Jurkat, Clone E6-1 (cell line): Measurements from ENCODE around the gene UFSP1.
"Not testable (repeated sequence)": the region's sequence is repeated elsewhere in the genome, so short reads cannot be mapped to it uniquely, and the experiment has no call there.

Experiments used
- DNase-seq: peaks from one replicate; pipeline ENCODE4 v3.0.0-alpha.2; 2011; ENCODE audit warnings: low read depth, low spot score
- H3K4me3 ChIP-seq: 2 replicates; pipeline ENCODE4 v1.5.1; 2011; ENCODE audit warnings: mild to moderate bottlenecking, low read length, control low read depth, moderate library complexity

Gene UFSP1

DNA sequence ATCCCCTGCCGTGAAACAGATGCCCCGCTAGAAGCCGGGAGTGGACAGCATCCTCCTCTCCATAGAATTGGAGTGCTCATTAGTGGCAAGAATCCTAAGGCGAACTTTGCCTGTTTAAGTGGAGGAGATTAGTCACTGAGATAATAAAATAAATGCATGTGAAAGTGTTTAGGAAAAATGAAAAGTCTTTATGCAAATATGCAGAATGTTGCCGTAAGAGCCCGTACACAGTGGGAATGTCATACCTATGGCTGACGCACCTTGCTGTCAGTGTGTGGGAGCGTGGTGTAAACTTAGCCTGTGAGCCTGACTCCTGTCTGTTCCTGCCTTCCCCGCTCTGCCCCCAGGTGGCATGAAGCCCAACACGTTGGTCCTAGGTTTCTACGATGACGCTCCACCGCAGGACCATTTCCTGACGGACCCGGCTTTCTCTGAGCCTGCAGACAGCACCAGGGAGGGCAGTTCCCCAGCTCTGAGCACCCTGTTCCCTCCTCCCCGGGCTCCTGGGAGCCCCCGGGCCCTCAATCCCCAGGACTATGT, 24.1 kb downstream of the UFSP1 start:
- DNase-seq = no peak

DNA sequence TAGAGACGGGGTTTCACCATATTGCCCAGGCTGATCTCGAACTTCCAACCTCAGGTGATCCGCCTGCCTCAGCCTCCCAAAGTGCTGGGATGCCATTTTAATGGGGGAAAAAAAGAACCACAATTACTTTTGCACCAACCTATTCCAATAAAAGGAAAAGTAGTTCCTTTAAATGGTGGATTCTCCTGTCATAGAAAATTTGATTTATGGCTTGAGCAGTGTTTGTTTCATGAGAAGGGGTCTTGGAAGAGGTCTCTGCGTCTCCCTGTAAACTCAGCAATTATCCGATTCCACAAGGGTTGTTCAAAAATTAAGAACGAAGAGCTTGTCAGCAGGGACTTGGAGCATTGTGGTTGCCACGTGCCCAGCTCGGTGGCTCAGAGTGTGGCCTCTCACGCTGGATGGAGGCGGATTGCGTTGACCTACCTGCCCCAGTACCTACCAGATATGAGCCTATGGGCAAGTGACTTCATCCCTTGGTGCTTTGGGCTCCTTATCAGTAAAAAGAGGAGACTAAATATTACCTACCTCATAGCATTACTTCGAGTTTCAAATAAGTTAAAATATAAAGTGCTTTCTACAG, 25.2 kb downstream of the UFSP1 start:
- no peak for DNase-seq
- H3K4me3 ChIP-seq = no peak overlapping the region

More for the DNA sequence above, 24.1 kb downstream of the UFSP1 start:
- H3K4me3 ChIP-seq = no peak overlapping the region

DNA sequence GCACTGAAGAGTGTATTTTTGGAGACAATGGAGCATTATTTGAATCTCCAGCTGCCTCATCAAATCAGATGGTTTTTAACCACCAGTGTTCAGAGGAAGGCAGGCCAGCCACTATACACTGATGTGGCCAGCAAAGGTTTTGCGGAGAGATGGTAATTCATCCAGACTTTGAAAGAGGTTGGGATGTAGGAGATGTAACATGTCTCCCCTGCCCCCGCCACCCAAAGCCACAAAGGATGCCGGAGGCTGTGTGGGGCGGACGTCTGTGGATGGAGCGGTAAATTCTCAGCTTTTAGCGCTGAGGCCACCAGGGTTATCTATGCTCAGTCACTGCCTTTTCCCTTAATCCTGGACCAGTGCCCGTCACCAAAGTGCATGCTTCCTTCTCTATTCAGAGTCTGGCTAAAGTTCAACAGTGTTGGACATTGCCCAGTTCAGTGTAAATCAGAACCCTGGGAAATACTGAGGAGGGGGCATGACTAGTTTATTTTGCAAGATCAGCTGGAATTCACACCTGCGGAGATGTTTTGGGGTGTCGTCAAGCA, 26.0 kb downstream of the UFSP1 start:
- H3K4me3 ChIP-seq = no peak overlapping the region
- no peak for DNase-seq

DNA sequence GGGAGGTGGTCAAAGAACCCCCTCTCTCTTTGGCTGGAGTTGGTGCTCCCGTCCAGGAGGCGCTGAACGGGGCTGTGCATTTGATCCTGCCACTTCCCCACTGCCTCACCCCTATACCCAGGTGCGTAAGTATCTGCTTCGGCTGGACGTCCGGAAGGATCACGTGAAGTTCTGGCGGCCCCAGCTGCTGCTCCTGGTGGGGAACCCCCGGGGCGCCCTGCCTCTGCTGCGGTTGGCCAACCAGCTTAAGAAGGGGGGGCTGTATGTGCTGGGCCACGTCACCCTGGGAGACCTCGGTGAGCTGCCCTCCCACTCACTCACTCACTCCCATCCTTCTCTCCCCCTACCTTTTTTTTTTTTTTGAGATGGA, 27.9 kb downstream of the UFSP1 start:
- H3K4me3 ChIP-seq = no peak overlapping the region
- DNase-seq = no peak

DNA sequence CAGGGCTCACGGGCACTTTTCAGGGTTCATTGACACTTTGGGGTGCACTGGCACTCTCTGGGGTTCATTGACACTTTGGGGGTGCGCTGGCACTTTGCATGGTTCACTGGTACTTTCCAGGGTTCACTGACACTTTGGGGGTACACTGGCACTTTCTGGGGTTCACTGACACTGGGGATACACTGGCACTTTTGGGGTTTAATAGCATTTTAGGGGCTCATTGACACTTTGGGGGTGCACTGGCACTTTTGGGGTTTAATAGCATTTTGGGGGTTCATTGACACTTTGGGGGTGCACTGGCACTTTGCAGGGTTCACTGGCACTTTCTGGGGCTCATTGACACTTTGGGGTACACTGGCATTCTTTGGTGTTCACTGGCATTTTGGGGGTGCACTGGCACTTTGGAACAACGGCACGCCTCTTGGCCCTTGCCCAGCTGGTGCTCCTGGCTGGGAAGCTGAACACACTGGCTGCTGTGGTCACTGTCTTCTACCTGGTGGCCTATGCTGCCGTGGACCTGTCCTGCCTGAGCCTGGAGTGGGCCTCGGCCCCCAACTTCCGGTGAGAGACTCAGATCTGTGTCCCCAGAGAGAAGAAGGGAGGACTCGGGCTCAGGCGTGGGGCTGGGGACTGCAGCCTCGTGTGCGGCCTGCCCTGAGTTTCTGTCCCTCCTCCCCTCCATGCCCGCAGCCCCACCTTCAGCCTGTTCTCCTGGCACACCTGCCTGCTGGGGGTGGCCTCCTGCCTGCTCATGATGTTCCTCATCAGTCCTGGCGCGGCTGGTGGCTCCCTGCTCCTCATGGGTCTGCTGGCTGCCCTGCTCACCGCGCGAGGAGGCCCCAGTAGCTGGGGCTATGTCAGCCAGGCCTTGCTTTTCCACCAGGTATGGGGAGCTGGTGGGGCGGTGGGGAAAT, 28.6 kb downstream of the UFSP1 start:
- DNase-seq = no peak

DNA sequence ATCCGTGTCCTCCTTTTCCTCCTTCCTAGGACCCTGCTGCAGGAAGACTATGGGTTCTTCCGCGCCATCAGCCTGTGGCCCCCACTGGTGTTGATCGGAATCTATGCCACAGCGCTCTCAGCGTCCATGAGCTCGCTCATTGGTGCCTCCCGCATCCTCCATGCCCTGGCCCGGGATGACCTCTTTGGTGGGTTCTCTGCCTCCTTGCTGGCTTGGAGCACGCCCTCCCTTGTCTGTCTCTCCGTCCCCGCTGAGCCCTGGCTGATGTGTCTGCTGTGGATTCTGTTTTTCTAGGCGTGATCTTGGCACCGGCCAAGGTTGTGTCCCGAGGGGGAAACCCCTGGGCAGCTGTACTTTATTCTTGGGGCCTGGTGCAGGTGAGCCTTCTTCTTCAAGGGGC, 29.7 kb downstream of the UFSP1 start:
- no peak for DNase-seq

More for the DNA sequence above, 28.6 kb downstream of the UFSP1 start:
- no peak overlapping the region for H3K4me3 ChIP-seq

DNA sequence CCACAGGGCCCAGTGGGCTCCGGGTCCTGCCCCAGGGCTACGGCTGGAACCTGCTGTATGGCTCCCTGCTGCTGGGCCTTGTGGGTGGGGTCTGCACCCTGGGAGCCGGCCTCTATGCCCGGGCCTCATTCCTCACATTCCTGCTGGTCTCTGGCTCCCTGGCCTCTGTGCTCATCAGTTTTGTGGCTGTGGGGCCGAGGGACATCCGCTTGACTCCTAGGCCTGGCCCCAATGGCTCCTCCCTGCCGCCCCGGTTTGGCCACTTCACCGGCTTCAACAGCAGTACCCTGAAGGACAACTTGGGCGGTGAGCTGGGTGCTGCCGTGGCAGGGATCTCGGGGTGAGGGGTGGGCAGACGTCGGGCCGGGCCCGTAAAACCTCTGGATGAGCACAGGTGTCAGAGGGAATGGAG, 32.6 kb downstream of the UFSP1 start:
- no peak overlapping the region for H3K4me3 ChIP-seq
- no peak for DNase-seq

More for the DNA sequence above, 29.7 kb downstream of the UFSP1 start:
- no peak overlapping the region for H3K4me3 ChIP-seq

DNA sequence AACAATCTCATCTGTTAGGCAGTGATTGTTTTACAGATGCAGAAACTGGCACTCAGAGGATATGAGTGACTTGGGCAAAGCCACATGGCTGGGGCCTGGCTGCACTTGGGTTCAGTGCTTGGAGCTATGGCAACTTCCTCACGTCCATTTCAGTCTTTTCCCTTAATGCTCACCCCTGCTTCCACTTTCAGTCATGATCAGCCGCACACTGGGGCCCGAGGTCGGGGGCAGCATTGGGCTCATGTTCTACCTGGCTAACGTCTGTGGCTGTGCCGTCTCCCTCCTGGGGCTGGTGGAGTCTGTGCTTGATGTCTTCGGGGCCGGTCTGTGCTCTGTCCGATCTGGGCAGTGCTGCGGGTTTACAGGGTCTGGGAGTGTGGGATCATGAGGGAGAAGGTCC, 34.0 kb downstream of the UFSP1 start:
- DNase-seq = no peak
- no peak overlapping the region for H3K4me3 ChIP-seq

DNA sequence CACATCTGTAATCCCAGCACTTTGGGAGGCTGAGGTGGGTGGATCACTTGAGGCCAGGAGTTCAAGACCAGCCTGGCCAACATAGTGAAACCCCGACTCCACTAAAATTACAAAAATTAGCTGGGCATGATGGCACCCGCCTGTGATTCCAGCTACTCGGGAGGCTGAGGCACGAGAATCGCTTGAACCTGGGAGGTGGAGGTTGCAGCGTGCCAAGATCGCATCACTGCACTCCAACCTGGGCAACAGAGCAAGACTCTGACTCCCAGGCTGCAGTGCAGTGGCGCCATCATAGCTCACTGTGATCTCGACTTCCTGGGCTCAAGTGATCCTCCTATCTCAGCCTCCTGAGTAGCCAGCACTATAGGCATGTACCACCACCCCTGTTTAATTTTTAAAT, 34.6 kb downstream of the UFSP1 start:
- not testable (repeated sequence) for DNase-seq, H3K4me3 ChIP-seq

- no peak overlapping the region for H3K4me3 ChIP-seq
- DNase-seq = no peak
These were observed 35.2 kb downstream of the UFSP1 start for GRCh38 chr7:100854146-100854895.

DNA sequence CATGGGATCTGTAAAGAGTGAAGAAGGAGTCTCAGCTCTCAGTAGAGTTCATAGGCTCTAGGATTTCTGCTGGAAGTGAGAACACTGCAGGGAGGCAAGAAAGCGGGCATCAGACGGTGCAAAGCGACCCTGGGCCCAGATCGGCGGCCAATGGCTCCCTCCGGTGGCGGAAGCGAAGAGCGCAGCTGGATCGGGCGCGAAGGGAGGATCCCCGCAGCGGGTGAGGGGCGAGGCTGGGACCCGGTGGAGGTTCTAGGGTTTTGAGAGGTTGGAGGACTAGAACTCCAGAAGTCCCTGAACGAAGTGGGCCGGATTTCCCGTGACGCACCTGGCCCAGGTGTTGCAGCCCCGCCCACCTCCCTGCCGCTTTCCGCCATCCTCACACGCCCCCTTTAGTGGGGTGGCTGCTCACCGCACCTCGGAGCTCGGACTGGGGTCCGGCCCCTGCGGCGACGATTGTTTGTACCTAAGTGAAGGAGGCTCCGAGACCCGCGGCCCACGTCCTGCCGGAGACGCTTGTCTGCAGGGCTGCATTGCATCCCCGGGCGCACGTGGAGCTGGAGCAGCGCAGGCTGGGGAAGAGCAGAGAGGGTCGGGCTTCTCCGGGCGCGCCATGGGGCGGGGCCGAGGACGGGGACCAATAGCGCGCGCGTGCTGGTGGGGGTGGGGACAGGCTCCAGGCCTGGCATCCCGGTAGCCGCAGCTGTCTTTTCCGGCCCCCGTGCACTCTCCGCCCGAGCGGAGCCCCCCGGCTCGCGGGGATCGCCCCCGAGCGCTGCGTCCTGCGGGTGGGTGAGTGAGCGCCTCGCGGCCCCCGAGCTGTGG, 37.3 kb downstream of the UFSP1 start, which contains the start of gene SLC12A9:
Gene SLC12A9, plus strand, starts transcription at position 666 of the 825 bp plus-strand sequence. CDS start 1,485 bp downstream, outside the sequence.
- H3K4me3 ChIP-seq = peak within 1 kb of the TSS; percentile 63
- peak; percentile 78 for DNase-seq

DNA sequence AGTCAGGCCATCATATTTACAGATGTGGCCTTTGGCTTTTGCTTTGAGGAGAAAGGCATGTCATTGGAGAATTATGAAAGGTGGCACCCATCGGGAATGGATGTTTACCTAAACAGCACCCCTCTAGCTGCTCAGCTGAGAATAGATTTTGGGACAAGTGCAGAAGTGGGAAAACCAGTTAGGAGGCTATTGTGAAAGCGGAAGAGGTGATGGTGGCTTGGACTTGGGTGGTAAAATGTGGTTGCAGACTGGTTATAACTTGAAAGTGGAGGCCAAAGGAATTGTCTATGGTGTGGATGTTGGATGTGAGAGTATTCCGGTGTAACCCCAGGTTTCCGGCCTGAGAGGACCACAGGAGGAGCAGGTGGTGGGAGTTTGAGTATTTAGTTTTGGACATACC, 42.2 kb downstream of the UFSP1 start:
- H3K4me3 ChIP-seq = no peak overlapping the region
- DNase-seq = no peak

GRCh38 chr7:100840470-100841100, 48.9 kb downstream of the UFSP1 start:
- no peak for DNase-seq
- no peak overlapping the region for H3K4me3 ChIP-seq

DNA sequence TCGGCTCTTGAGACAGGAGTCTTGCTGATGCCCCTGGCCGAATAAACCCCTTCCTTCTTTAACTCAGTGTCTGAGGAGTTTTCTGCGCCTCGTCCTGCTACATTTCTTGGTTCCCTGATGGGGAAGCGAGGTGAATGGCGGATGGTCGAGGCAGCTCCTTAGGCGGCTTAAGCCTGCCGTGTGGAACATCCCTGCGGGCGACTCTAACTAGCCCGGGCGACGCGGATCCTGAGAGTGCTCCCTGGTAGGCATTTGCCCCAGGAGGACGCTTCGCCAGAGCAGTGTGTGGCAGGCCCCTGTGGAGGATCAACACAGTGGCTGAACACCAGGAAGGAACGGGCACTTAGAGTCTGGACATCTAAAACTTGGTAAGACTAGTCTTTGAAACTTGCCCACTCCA, 50.2 kb downstream of the UFSP1 start:
- no peak overlapping the region for H3K4me3 ChIP-seq
- no peak for DNase-seq
